ENCODE results near the gene FBN2. TPM values are rescaled to one million over a fixed set of nuclear protein-coding genes. Genes with fewer than 3 reads are reported as not detected.

FBN2 gene
- total RNA-seq, 1 experiment from 2014 or later = 0.31 TPM

DNA sequence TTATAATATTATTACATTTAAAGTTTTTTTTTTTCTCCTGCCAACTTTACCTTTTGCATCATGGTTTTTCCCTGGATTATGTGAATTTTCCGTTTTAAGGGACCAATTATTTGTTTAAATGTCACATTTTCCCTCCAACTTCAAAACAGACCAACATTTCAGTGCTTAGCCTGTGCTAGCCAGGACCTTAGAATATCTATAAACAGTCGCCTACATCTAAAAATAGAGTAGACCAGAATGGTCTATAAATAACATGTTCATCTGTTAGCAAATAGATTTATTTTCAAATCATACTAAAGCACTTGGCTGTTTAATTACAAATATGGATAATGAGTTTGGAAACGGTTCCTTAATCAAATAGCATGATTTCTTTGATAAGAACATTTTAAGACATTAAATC lies 192.0 kb downstream of the FBN2 start:
- CTCF ChIA-PET = no interaction called here
- Mint-ChIP-seq H3K4me3 (ENCODE audit: low read depth, unreplicated experiment) (no peak overlapping the region), H3K27ac (ENCODE audit: unreplicated experiment) (no peak overlapping the region), H3K27me3 (ENCODE audit: unreplicated experiment) (peaks cover 28% of the 10 kb centered on the region), H3K4me1 (ENCODE audit: low read depth, unreplicated experiment) (peaks cover 8% of the 10 kb centered on the region), H3K36me3 (ENCODE audit: insufficient read depth, unreplicated experiment) (no peaks in the 10 kb centered on the region), H3K9me3 (ENCODE audit: low read depth, unreplicated experiment) (no peaks in the 10 kb centered on the region)
- intact Hi-C loops (cut with micrococcal nuclease; ENCODE audit: unreplicated experiment) = loop anchor here (10.0 kb wide), 1 partner anchor 601 kb away; no protein-coding TSS in a partner anchor
- no TSS peak for BruUV-seq (replicated peaks)
- no peak for TF ChIP-seq CTCF (IDR thresholded peaks at IDR 0.05; ENCODE audit: unreplicated experiment)
- no peak for DNase-seq

- Mint-ChIP-seq H3K4me1 (ENCODE audit: low read depth, unreplicated experiment) (peaks cover 8% of the 10 kb centered on the region), H3K27ac (ENCODE audit: unreplicated experiment) (no peak overlapping the region), H3K9me3 (ENCODE audit: low read depth, unreplicated experiment) (no peaks in the 10 kb centered on the region), H3K4me3 (ENCODE audit: low read depth, unreplicated experiment) (no peak overlapping the region), H3K36me3 (ENCODE audit: insufficient read depth, unreplicated experiment) (no peaks in the 10 kb centered on the region), H3K27me3 (ENCODE audit: unreplicated experiment) (peaks cover 36% of the 10 kb centered on the region)
- CTCF ChIA-PET = no interaction called here
- TF ChIP-seq CTCF (IDR thresholded peaks at IDR 0.05; ENCODE audit: unreplicated experiment) = no peak
- intact Hi-C loops (cut with micrococcal nuclease; ENCODE audit: unreplicated experiment) = loop anchor here (10.0 kb wide), 1 partner anchor 600 kb away; no protein-coding TSS in a partner anchor
- DNase-seq = no peak
- no TSS peak for BruUV-seq (replicated peaks)
Measured at GRCh38 chr5:128345247-128345646, 192.8 kb downstream of the FBN2 start.

GRCh38 chr5:128343168-128343567 lies 194.9 kb downstream of the FBN2 start:
- Mint-ChIP-seq H3K4me1 (ENCODE audit: low read depth, unreplicated experiment) (no peaks in the 10 kb centered on the region), H3K9me3 (ENCODE audit: low read depth, unreplicated experiment) (no peaks in the 10 kb centered on the region), H3K36me3 (ENCODE audit: insufficient read depth, unreplicated experiment) (no peaks in the 10 kb centered on the region), H3K27me3 (ENCODE audit: unreplicated experiment) (peaks cover 37% of the 10 kb centered on the region), H3K4me3 (ENCODE audit: low read depth, unreplicated experiment) (no peak overlapping the region), H3K27ac (ENCODE audit: unreplicated experiment) (no peak overlapping the region)
- intact Hi-C loops (cut with micrococcal nuclease; ENCODE audit: unreplicated experiment) = loop anchor here (10.0 kb wide), 1 partner anchor 598 kb away; no protein-coding TSS in a partner anchor
- CTCF ChIA-PET = no interaction called here
- no TSS peak for BruUV-seq (replicated peaks)
- DNase-seq = no peak
- no peak for TF ChIP-seq CTCF (IDR thresholded peaks at IDR 0.05; ENCODE audit: unreplicated experiment)

DNA sequence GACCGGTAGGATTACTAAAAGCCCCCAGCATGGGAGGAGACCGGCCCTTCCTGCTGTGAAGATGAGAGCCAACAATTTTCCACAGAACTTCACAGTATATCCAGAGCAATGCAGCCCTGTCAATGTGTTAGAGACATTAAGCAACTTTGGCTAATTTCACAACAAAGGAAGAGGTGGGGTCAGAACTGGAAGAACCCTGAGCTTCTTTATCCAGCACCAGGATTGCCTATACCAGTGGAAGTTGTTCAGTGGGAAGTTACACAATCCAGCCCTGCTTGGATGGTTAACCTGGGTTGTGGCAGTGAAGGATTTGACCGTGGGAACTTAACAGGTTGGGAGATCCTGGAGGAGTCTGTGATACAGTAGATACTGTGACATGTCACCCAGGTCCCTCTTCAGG lies 197.0 kb downstream of the FBN2 start:
- Mint-ChIP-seq H3K4me1 (ENCODE audit: low read depth, unreplicated experiment) (no peaks in the 10 kb centered on the region), H3K27me3 (ENCODE audit: unreplicated experiment) (peaks cover 37% of the 10 kb centered on the region)
- CTCF ChIA-PET = no interaction called here

More for the DNA sequence above, 197.0 kb downstream of the FBN2 start:
- BruUV-seq (replicated peaks) = no TSS peak
- H3K9me3 Mint-ChIP-seq (ENCODE audit: low read depth, unreplicated experiment) = no peaks in the 10 kb centered on the region
- H3K4me3 Mint-ChIP-seq (ENCODE audit: low read depth, unreplicated experiment) = no peak overlapping the region
- TF ChIP-seq CTCF (IDR thresholded peaks at IDR 0.05; ENCODE audit: unreplicated experiment) = no peak
- intact Hi-C loops (cut with micrococcal nuclease; ENCODE audit: unreplicated experiment) = loop anchor here (10.0 kb wide), 1 partner anchor 596 kb away; no protein-coding TSS in a partner anchor
- H3K36me3 Mint-ChIP-seq (ENCODE audit: insufficient read depth, unreplicated experiment) = no peaks in the 10 kb centered on the region
- no peak for DNase-seq
- H3K27ac Mint-ChIP-seq (ENCODE audit: unreplicated experiment) = no peak overlapping the region
